GM18858 (cell line): Measurements from ENCODE around the gene FABP1.

ENCODE experiments used
- ATAC-seq: cut with Tn5 transposase; IDR thresholded peaks from one replicate; pipeline ENCODE4 v1.9.1; 2021; ENCODE audit not compliant: unreplicated experiment

FABP1 gene

DNA sequence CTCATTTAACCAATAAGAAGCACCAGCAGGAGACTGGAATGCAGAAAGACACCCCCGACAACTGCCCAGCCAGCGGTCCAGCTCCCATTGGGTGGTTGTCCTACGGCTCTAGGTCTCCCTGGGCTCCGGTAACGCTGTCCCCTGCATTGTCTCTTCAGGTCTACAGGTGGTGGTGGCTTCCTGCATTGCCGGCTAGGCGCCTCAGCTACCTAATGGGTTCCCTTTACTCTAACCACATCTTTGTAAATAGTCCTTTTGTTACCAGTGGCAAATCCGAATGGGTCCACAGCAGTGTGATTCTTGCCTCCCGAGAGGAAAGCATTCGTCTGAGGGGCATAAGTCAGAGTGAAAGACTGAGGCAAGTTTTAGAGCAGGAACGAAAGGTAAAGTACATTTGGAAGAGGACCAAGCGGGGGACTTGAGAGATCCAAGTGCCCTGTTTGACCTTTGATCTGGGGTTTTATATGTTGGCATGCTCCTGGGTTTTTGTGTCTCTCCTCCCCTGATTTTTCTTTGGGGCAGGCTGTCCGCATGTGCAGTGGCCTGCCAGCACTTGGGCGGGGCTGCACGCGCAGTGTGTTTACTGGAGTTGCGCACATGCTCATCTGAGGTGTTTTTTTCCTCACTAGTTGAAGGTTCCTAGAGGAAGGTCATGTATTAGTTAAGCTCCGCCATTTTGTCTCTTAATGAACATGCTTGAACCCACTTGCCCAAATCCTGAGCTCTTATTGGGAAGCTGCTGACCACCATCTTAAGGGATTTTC is 11.0 kb downstream of the FABP1 start:
- no peak for ATAC-seq

DNA sequence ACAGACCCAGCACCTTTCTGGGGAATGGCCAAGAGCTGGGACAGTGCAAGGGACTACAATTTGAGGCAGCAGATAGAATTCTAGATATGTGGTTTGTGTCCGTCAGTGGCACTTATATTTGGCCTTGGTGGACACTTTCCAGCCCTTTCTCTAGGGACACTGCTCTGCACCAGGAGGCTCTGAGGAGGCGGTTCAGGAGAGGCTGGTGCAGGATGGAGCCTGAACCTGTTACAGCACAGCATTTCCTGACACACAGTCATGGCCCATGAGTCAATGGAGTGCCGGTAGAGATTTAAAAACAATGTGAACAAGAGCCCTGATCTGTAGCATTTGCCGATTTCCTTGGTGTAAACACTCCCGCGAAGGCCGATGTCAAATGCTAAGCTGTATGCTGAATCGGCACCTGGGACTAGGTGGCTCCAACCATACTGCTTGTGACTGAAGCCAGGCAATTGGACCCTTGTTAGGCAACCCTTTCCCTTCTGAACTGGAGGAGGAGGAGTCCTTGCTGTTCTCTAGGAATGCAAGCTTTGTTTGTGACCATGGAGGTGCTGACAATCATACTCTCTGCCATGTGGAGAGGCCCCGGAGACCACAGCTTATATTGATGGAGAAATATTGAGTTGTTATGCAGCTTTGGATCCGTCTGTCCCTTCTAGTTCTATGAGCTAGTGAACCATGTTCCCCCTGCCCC is 11.9 kb downstream of the FABP1 start:
- ATAC-seq: no peak

DNA sequence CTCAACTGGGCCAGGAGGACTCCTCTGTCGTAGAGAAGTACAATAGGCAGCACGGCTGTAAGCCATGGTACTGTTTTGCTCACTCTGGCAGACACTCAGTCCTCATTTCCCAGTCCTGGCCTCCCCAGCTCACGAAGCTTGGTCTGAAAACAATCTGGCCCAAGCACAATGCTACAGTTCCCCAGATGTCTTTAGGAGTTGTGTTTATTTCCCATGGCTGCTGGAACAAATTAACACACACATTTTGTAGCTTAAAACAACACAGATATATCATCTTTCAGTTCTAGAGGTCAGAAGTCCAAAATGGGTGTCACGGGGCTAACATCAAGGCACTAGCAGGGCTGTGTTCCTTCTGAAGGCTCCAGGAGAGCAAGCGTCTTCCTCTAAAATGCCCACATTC is 13.0 kb downstream of the FABP1 start:
- ATAC-seq: no peak

DNA sequence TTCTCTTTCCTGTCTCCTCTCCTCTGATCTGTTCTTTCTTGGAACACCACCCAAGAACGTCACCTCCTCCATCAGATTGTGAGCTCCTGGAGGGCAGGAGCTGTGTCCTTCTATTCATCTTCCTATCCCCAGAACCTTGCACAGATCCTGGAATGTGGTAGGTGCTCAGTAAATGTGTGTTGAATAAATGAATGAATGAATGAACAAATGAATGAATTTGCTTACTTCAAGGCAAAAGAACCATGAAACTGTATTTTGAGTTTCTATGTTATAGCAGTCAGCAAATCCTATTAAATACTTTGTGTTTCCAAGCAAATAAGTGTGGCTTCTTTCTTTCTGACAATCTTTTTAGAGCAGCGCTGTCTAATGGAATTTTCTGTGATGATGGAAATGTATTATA is 14.8 kb downstream of the FABP1 start:
- no peak for ATAC-seq

DNA sequence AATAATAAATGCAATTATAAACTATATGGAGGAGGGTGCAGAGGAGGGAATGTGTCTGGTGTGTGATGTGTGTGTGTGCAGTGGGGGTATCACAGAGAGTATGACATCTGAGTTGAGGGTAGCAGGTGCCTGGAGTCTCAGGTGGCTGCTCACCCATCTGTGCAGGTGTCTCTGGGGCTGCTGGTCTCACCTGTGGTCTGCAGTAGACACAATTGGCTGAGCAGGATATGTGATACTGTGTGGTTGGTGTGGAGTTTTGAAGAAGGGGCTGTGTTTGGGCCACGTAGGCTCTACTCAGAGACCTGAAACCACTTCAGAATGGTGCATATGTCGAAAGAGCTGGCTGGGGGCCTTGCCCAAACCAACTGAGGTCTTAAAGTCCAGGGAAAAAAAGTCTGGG is 17.0 kb downstream of the FABP1 start:
- ATAC-seq: no peak

DNA sequence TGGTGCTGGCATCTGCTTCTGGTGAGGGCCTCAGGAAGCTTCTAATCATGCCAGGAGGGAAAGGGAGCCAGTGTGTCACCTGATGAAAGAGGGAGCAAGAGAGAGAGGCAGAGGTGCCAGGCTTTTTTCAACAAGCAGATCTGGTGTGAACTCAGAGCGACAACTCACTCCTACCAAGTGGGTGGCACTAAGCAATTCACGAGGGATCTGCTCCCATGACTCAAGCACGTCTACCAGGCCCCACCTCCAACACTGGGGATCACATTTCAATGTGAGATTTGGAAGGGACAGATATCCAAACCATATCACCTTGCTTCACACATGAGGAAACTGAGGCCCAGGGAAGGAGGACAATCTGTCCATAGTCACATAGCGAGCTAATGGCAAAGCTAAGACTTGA is 19.1 kb downstream of the FABP1 start:
- no peak for ATAC-seq

DNA sequence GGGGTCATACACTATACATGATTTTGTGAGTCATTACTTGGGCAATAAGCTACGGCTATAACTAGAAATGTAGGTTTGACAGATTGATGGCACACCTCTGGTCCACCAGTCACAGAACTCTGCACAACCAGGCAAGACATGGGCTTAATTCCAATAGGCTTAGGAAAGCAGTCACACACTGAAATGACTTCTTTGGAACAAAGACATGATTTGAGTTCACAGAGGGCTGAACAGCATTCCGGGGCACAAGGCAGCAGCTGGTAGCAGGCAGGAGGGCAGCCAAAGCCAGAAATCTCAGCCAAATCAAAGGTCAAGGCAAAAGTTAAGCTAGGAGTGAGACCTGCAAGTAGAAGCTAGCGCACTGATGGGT is 27.4 kb downstream of the FABP1 start:
- ATAC-seq: no peak

DNA sequence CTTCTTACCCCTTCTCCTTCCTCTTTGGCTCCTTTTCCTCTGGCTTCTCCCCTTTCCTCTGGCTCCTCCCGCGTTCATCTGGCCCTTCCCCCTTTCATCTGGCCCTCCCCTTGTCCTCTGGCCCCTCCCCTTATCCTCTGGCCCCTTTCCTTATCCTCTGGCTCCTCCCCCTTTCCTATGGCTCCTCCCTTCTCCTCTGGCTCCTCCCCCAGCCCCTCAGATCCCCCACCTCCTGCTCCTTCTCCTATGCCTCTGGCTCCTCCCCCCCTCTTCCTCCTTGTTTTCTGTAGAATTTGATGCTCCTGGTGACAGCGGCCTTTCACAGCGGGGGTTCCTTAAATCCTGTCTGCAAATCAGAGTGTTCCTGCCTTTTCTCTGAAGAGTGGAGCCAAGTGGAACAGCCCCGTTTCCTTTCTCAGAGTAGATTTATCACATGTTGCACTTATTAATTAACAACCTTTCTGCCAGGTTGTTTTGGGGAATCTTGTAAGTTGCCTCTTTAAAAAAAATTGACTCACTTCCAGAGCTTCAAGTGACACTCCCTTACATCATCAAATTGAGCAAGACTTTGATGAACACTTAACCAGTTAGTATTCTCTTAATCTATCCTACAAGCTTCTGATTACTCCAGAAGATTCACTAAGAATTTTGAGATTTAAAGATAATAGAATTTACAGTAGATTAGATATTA is 27.9 kb downstream of the FABP1 start:
- no peak for ATAC-seq

DNA sequence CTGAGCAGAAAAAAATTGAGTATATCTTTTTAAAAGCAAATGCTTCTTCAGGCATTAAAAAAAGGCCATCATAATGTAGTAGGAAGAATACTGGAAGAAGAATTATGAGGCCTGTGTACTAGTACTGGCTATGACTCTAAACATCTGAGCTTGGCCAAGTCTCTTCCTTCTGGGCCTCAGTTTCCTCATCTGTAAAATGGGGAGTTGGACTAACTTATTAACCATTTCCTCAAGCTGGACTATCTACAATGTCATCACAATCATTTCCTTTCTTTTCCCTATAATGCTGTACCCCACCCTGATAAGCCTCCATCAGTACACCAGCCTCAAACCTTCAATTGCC is 29.3 kb downstream of the FABP1 start:
- no peak for ATAC-seq

DNA sequence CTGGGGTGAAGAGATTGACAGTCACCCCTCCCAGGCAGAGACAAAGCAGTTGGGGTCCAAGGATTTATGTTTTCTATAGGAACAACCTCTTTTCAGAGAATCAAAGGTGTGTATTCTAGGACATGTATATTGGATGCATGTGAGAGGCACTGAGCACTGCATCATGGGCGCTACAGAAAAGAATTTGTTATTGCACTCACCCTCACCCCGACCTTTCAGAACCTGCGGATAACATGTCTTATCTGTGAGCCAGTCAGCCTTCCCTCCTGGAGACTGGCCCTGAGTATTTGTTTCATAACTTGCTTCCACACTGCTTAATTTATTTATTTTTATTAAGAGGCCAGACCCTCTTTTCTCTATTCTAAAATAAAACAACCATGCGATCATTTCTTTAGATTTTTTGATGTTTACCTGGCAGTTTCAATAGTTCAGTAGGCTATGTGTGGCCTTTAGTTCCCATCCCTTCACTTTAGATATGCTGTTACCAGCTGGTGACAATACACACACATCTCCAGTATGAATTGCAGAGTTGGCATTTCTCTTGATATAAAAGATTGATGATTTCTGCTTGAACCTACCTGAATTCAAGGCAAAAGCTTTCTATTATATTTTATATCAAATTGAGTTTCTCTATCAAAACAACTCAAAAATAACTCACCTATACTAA is 29.8 kb downstream of the FABP1 start:
- no peak for ATAC-seq

DNA sequence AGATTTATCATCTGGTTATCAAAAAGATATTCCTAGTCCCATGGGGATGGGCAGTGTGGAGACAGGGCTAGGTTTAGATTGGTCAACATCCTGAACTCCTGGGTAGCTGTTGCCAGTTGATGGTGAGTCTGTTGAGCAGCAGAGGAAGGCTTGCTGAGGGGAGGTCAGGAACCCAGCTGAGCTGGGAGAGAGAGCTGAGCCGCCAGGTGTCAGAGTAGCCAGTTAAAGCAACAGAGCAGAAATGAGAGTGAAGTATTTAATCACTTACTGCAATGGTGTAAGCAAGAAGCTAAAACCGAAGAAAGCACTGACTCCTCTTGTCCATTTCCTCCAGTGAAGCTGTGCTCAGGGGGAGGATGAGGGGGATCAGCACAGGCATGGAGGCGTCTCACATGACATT is 30.7 kb downstream of the FABP1 start:
- ATAC-seq: no peak

DNA sequence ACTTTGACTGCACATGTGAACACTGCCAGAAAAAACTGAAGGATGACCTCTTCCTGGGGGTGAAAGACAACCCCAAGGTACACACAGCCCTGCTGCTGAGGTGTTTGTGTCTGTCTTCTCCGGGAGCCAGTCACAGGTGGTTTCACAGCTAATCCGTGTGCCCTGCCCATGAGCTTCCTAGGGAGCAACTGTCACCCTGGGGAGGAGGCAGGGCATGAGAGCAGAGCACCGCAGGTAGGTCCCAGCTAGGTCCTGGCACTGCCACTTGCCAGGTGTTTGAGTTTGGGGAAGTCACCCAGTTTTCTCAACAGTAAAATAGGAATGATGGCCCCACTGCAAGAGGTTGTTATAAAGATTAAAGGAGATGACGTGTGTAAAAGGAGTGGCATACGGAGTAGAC is 31.2 kb downstream of the FABP1 start:
- no peak for ATAC-seq

DNA sequence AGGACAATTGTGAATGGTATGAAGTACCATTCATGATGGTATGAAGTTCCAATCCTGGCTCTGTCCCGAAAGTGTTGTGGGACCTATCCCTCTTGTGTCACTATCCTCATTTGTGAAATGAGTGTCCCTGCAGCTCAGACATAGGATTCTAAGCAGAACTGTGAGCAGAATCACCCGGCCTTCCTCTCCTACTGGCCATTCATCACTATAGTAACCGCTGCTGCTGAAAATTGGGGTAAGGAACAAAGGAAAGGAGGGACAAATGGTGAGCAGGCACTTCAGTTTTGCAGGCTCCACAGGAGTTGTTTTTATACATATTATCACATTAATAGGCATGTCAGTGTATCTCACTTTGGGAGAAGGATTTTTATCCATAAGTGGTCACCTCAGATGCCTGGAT is 32.8 kb downstream of the FABP1 start:
- no peak for ATAC-seq

DNA sequence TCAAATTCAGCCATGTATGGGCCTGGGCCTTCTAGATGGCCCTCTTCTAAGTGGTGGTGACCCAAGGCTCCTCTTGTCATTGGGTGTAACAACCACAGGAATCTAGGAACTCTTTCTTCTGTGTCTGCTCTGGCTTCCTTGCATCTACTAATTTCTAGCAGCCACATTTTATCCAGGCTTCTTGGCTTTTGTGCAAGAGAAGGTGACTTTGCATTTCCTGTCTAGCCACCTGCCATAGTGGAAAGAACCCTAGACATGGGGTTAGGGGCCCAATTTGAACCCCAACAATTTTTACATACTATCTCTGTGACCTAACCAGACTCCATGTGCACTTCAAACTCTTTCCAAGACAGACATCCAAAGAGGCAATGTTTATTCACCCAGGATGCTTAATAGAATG is 35.1 kb downstream of the FABP1 start:
- no peak for ATAC-seq

DNA sequence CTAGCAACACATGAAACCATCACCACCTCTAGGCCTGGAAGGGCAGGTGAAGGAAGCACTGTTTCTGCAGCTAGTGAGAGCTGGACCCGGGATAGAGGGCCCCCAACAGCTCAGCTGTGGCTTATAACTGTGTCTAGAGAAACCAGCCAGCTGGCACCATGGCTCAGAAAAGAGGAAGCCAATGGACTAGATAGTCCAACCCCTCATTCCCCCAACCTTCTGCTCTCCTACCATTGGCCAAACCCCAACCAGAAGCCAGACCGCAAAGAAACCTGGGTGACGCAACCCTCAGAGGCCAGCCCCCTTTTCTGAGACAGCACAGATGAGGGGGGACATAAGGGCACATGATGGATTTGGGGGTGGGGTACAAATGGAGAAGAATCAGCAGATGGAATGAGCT is 35.9 kb downstream of the FABP1 start:
- ATAC-seq: no peak

DNA sequence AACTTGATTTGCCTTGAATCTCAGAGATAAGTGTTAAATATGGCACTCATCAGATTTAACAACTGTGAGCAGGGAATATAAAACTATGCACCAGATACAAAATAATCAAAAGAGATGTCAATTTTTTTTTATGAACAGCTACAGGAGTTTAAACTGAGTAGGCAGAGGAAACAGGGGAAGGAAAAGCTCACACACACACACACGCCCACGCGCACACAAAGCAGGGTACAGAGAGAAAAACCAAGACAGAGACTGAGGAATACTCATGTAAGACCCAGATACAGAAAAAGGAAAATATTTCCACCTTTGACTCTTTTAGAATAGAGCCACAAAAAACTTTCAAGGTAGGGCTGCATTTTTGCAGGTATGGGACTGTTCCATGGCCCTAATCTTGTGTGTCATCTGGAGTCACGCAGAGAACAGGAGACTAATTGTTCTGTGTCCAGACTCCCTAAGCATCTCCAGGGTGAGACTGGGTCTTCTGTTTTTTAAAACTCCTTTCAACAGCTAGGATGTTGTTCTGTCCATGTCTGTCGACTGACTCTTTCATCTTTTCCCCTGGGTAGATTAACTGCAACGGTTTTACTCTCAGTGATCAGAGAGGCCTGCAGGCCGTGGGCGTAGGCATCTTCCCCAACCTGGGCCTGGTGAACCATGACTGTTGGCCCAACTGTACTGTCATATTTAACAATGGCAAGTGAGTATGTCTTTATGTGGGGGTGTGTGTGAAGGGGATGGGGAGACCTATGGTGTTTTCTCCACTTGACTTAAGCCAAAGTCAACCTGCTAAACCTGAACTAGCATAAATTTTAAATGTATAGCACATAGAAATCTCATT is 37.2 kb downstream of the FABP1 start:
- ATAC-seq: no peak

DNA sequence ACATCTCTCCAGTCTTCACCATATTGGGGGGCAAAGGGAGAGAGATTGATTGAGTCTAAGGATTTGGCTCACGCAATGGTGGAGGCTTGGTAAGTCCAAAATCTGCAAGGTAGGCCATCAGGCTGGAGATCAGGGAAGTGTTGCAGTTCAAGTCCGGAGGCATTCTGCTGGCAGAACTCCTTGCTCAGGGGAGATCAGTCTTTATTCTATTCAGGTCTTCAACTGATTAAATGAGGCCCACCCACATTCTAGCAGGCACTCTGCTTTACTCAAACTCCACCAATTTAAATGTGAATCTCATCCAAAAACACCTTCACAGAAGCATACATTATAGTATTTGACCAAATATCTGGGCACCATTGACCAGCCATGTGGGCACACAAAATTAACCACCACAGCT is 38.9 kb downstream of the FABP1 start:
- no peak for ATAC-seq

DNA sequence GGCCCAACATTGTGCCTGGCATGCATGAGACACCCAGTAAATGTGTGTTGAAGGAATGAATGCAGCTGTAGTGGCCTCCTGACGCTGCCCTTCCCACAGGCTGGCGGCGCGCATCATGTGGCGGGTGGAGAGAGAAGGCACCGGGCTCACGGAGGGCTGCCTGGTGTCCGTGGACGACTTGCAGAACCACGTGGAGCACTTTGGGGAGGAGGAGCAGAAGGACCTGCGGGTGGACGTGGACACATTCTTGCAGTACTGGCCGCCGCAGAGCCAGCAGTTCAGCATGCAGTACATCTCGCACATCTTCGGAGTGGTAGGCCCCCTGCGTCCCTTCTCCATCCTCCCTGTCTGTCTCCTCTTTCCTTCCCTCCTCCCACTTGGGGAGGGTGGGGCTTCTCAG is 40.1 kb downstream of the FABP1 start:
- ATAC-seq: no peak

DNA sequence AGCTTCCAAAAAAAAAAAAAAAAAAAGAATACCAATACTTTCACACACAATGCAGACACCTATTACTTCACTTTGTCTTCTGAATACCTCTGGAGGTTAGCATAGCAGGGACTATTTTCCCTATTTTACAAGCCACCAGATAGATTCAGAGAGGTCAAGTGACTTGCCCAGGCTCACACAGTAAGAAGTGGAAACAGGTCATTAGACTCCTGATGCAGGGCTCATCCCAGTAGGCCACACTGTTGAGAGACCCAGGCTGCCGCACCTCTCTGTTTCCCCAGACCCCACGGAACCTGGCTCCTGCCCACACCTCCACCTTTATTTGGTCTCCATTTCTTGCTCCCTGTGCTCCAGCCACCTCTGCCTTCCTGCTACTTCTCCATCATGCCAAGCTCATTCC is 40.8 kb downstream of the FABP1 start:
- ATAC-seq: no peak

DNA sequence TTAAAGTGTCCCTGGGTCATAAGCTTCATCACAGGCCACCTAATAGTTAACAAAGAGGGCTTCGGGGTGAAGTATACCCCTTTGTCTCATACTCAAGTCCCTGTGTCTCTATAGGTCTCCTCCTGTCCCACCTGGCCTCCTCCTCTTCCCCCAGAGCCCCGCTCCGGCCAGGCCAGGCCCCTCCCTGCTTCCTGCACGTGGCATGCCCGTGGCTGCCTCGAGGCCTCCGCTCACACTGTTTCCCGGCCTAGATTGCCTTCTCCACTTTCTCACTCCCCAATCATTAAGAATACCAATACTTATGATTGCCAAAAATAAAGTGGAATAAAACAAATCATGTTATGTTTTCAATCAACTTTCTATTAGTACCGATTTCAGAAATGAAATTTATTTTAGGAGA is 41.5 kb downstream of the FABP1 start:
- no peak for ATAC-seq

DNA sequence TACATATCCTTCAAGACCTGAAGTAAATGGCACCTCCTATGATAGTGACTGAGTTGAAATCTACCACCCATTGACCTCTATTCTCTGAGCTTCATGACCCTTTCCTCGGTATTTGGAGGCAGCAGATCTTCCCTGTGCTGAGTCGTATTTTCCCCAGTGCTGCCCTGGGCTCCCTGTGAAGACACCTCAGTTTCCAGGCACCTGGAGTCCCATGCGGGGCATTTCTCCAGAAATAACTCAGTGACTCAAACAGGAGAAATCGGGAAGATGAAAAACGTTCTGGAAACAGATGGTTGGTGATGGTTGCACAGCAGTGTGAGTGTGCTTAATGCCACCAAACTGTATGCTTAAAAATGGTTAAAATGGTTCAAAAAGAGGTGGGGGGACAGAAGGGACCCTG is 42.3 kb downstream of the FABP1 start:
- no peak for ATAC-seq
